ENCODE results near the gene POMGNT1. TPM values are rescaled to one million over a fixed set of nuclear protein-coding genes. Genes with fewer than 3 reads are reported as not detected.

Gene POMGNT1
- 26.1 and 46.4 TPM in 2 replicates for total RNA-seq (ENCODE audit: low replicate concordance)

DNA sequence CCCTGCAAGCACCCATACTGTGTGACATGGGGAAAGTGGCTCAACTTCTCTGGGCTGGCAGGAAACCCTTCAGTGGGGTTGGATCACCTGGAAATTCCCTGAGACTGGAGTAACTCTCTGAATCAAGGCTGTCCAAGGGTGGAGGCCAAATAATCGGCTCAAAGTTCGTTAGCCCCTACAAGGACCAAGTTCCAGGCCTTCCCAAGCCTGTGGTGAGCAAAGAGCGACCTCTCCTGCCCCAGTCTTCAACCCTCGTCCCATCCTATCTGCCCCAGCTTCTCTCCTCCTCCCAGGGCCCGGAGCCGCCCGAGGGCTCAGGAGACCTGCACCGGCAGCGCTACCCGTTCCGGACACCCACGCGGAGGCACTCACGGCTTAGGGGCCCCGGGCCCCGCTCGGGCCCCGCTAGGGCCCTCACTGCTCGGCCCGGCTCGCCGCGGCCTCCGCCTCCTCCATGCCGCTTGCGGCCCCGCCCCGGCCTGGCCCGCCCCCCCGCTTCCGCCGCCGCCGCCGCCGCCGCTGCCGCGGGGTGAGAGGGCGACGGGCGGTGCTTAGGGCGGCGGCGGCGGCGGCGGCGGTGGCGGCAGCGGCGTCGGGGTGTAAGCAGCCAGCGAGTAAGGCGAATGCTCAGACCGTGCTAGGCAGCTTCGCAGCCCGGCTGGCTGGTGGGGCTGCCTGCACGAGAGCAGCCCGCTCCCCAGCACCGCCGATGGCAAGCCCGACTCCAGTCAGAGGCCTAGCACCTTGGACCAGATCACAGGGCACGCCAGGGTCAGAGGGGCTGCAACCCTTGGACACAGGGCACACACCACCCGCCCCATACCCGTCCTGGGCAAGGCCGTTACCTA, at the start of gene POMGNT1:
TSS of gene POMGNT1 (minus strand) at position 471 of the 848 bp plus-strand sequence. CDS start 613 bp downstream, outside the sequence.

GRCh38 chr1:46247436-46248121, 49.3 kb upstream of the POMGNT1 start, which contains the start of gene RAD54L:
RAD54L (plus strand) TSS chr1:46247763; CDS start chr1:46248406, 643 bp downstream.

GRCh38 chr1:46176211-46176865, 21.9 kb downstream of the POMGNT1 start, which contains the start of gene P3R3URF:
P3R3URF (minus strand) TSS chr1:46176488; CDS start chr1:46176471, 17 bp downstream.

DNA sequence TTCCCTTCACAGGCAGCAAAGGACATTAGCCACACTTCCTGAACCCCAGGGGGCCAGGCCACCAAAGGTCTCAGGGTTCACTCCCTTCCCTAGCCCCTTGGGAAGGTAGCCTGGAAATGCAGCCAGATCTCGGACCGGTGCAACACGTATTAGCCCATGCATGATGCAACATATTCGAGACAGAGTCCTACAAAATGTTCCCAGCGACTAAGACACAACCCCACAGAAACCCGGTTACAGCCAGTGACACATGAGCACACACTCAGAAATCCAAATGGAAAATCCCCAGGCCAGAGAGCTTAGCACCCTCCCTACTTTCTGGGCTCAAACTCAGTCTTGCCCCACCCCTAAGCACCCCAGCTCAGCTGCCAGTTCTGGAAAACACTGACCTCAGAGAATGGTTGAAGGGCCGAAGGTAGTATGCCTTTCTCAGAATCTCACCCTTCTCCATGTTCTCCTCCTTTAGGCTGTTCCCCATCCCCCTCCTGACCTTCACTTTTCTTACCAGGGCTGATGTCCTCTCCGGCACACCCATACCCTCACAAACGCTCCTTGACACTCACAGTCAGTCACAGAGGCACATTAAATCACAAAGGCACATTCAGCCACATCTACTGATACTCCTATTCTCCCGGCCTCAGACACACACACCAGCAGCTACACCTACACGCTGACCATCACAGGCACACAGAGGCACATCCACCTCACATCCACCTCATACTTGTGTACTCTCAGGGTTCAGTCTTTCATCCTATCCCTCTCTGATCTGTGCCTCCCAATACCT, 23.6 kb downstream of the POMGNT1 start, which contains the start of gene TSPAN1:
TSS of gene TSPAN1 (plus strand) at position 640 of the 784 bp plus-strand sequence. CDS start 6,021 bp downstream, outside the sequence.

Other genes with a start within 250 kb of the POMGNT1 start
- 0.59 and 3.1 TPM in 2 replicates for gene PIK3R3, start 65.8 kb downstream of the POMGNT1 start, total RNA-seq (ENCODE audit: low replicate concordance)
- 0.35 and 0.68 TPM in 2 replicates for gene TSPAN1, start 23.3 kb downstream of the POMGNT1 start, total RNA-seq (ENCODE audit: low replicate concordance)
- not detected in 2 replicates for gene P3R3URF, start 21.9 kb downstream of the POMGNT1 start, total RNA-seq (ENCODE audit: low replicate concordance)
- gene LURAP1, start 4.9 kb upstream of the POMGNT1 start, total RNA-seq (ENCODE audit: low replicate concordance), result 3.5 and 5.5 TPM in 2 replicates
- 0.82 and 1.6 TPM in 2 replicates for gene RAD54L, start 49.3 kb upstream of the POMGNT1 start, total RNA-seq (ENCODE audit: low replicate concordance)
- gene LRRC41, start 105.2 kb upstream of the POMGNT1 start, total RNA-seq (ENCODE audit: low replicate concordance), result 36.2 and 66.6 TPM in 2 replicates
- 750 and 1,189 TPM in 2 replicates for gene UQCRH, start 105.3 kb upstream of the POMGNT1 start, total RNA-seq (ENCODE audit: low replicate concordance)
- gene NSUN4, start 142.4 kb upstream of the POMGNT1 start, total RNA-seq (ENCODE audit: low replicate concordance), result 15.4 and 16.3 TPM in 2 replicates
- 0.53 and 0.70 TPM in 2 replicates for gene FAAH, start 195.9 kb upstream of the POMGNT1 start, total RNA-seq (ENCODE audit: low replicate concordance)

Data from smooth muscle cell of the coronary artery (primary cell).